Thyroid gland (tissue), 4 donors: ENCODE data around the gene OSBPL1A.

Experiments used
- CTCF ChIP-seq, 6 experiments: fragments of 200-600 bp in 3 of 6; fragments of 450-650 bp in 3 of 6; sonication (generic) in 3 of 6; IDR thresholded peaks; one replicate each; pipeline ENCODE4 v1.5.1; 2016 to 2019; ENCODE audit warnings: antibody characterized with exemption in 6 of 6, mild to moderate bottlenecking in 2 of 6, inconsistent platforms in 1 of 6, moderate library complexity in 1 of 6
- POLR2A ChIP-seq, 2 donors: fragments of 450-650 bp; IDR thresholded peaks; one replicate each; pipeline ENCODE4 v1.6.1; 2017; ENCODE audit warnings: antibody characterized with exemption in 2 of 2, mild to moderate bottlenecking in 2 of 2, moderate library complexity in 1 of 2

- TF ChIP-seq POLR2A (IDR thresholded peaks at IDR 0.05) (no peak), CTCF (IDR thresholded peaks at IDR 0.05) (no peak)
These were observed 10.9 kb downstream of the OSBPL1A start for GRCh38 chr18:24386681-24387080.
